Measurements from ENCODE around the gene CIAO2B. TPM values are rescaled to one million over a fixed set of nuclear protein-coding genes. Genes with fewer than 3 reads are reported as not detected.

Gene CIAO2B
- total RNA-seq, 4 donors from 2014 or later, result 15.3 to 93.8 (median 51.6) TPM

- WGBS, 2 donors (ENCODE audit: low coverage in 1 of 2), result 78 to 82% methylated on average over 3 to 4 of the region's 4 CpGs
- no peak for DNase-seq
- in situ Hi-C loops (cut with MboI; ENCODE audit: low pct_ligation_motif_present in 1 of 4, low pct_unique_long_range_greater_than_20kb in 1 of 4, low sequenced_read_pairs in 3 of 4), result no loop called here
- intact Hi-C loops (cut with DNase I; ENCODE audit: low total_unique reads), result no loop called here
- H3K27ac ChIP-seq, result no peak overlapping the region
- TF ChIP-seq POLR2AphosphoS5 (IDR thresholded peaks at IDR 0.05) (no peak), POLR2A (IDR thresholded peaks at IDR 0.05) (no peak), CTCF (IDR thresholded peaks at IDR 0.05) (no peak), EP300 (IDR thresholded peaks at IDR 0.05; ENCODE audit: low read depth) (no peak)
- no peaks in the 10 kb centered on the region for H3K27me3 ChIP-seq
- no peak overlapping the region for H3K4me3 ChIP-seq
- peaks cover 0 to 5% (median 2%) of the 10 kb centered on the region in 4 donors for H3K36me3 ChIP-seq
- no peaks in the 10 kb centered on the region for H3K4me1 ChIP-seq
- no peaks in the 10 kb centered on the region for H3K9me3 ChIP-seq
Measured at GRCh38 chr16:66889622-66890021, 44.6 kb downstream of the CIAO2B start.

GRCh38 chr16:66888647-66889615 is 45.3 kb downstream of the CIAO2B start:
- peaks cover 0 to 5% (median 2%) of the 10 kb centered on the region in 4 donors for H3K36me3 ChIP-seq
- no peaks in the 10 kb centered on the region for H3K9me3 ChIP-seq
- H3K4me1 ChIP-seq, result no peaks in the 10 kb centered on the region
- no peak overlapping the region for H3K4me3 ChIP-seq
- intact Hi-C loops (cut with DNase I; ENCODE audit: low total_unique reads) (no loop called here), in situ Hi-C loops (cut with MboI; ENCODE audit: low pct_ligation_motif_present in 1 of 4, low pct_unique_long_range_greater_than_20kb in 1 of 4, low sequenced_read_pairs in 3 of 4) (no loop called here)
- TF ChIP-seq EP300 (IDR thresholded peaks at IDR 0.05; ENCODE audit: low read depth), result no peak
- TF ChIP-seq POLR2AphosphoS5 (IDR thresholded peaks at IDR 0.05), result no peak
- TF ChIP-seq CTCF (IDR thresholded peaks at IDR 0.05), result no peak
- no peak for TF ChIP-seq POLR2A (IDR thresholded peaks at IDR 0.05)
- no peaks in the 10 kb centered on the region for H3K27me3 ChIP-seq
- no peak overlapping the region for H3K27ac ChIP-seq
- 93 to 100% methylated on average over 2 to 6 of the region's 6 CpGs for WGBS, 2 donors (ENCODE audit: low coverage in 1 of 2)
- no peak for DNase-seq

GRCh38 chr16:66886914-66887313 is 47.3 kb downstream of the CIAO2B start:
- DNase-seq, result no peak
- H3K4me1 ChIP-seq, result peaks cover 0 to under 1% (median 0%) of the 10 kb centered on the region in 4 donors
- H3K27me3 ChIP-seq, result no peaks in the 10 kb centered on the region
- H3K9me3 ChIP-seq, result no peaks in the 10 kb centered on the region
- in situ Hi-C loops (cut with MboI; ENCODE audit: low pct_ligation_motif_present in 1 of 4, low pct_unique_long_range_greater_than_20kb in 1 of 4, low sequenced_read_pairs in 3 of 4), result no loop called here
- TF ChIP-seq EP300 (IDR thresholded peaks at IDR 0.05; ENCODE audit: low read depth) (no peak), POLR2AphosphoS5 (IDR thresholded peaks at IDR 0.05) (no peak), CTCF (IDR thresholded peaks at IDR 0.05) (no peak), POLR2A (IDR thresholded peaks at IDR 0.05) (no peak)
- peaks cover 0 to 5% (median 2%) of the 10 kb centered on the region in 4 donors for H3K36me3 ChIP-seq
- intact Hi-C loops (cut with DNase I; ENCODE audit: low total_unique reads), result no loop called here
- no peak overlapping the region for H3K4me3 ChIP-seq
- H3K27ac ChIP-seq, result no peak overlapping the region
- 79 to 81% methylated on average over 3 of the region's 3 CpGs for WGBS, 2 donors (ENCODE audit: low coverage in 1 of 2)

GRCh38 chr16:66886321-66886720 is 47.9 kb downstream of the CIAO2B start:
- peaks cover 0 to 5% (median 2%) of the 10 kb centered on the region in 4 donors for H3K36me3 ChIP-seq
- WGBS, 2 donors (ENCODE audit: low coverage in 1 of 2), result 53 to 84% methylated on average over 2 of the region's 2 CpGs
- in situ Hi-C loops (cut with MboI; ENCODE audit: low pct_ligation_motif_present in 1 of 4, low pct_unique_long_range_greater_than_20kb in 1 of 4, low sequenced_read_pairs in 3 of 4), result no loop called here

More at GRCh38 chr16:66886321-66886720, 47.9 kb downstream of the CIAO2B start:
- intact Hi-C loops (cut with DNase I; ENCODE audit: low total_unique reads), result no loop called here
- Histone ChIP-seq H3K27me3 (no peaks in the 10 kb centered on the region), H3K27ac (no peak overlapping the region), H3K9me3 (no peaks in the 10 kb centered on the region), H3K4me3 (no peak overlapping the region), H3K4me1 (peaks cover under 1 to 7% (median 2%) of the 10 kb centered on the region in 4 donors)
- TF ChIP-seq POLR2AphosphoS5 (IDR thresholded peaks at IDR 0.05), result no peak
- TF ChIP-seq POLR2A (IDR thresholded peaks at IDR 0.05), result no peak
- no peak for TF ChIP-seq CTCF (IDR thresholded peaks at IDR 0.05)
- TF ChIP-seq EP300 (IDR thresholded peaks at IDR 0.05; ENCODE audit: low read depth), result no peak
- no peak for DNase-seq
